OCI-LY1 (cell line): ENCODE data around the gene C1orf159.

Experiments
- EZH2 ChIP-seq: fragments of 200-600 bp; sonication (generic), shearing (Covaris generic); IDR thresholded peaks from 2 replicates; pipeline ENCODE4 v1.8.0; 2017; ENCODE audit warnings: borderline replicate concordance, mixed run types, mild to moderate bottlenecking, antibody characterized with exemption, low read length, moderate library complexity, mixed read lengths
- TF ChIP-seq, protein P1 (sequence below): fragments of 200-600 bp; sonication (generic), shearing (Covaris generic); IDR thresholded peaks from 2 replicates; pipeline ENCODE4 v1.5.1; 2017; ENCODE audit warnings: mild to moderate bottlenecking, antibody characterized with exemption, low read length, moderate library complexity, mixed read lengths

DNA sequence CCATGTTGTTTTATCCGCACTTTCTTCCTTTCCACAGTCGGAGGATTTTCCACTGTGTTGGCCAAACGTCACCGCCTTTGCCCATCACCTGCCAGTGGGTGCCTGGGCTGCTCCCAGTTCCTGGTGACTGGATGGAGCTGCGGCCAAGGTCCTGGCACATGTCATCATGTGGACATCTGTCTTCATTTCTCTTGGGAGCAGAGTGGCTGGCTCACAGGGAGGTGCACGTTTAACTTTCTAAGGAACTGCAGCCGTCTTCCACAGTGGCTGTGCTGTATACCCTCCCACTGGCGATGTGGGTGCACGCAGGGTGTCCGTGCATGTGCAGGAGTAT is 22.3 kb downstream of the C1orf159 start:
- TF ChIP-seq, protein P1, sequence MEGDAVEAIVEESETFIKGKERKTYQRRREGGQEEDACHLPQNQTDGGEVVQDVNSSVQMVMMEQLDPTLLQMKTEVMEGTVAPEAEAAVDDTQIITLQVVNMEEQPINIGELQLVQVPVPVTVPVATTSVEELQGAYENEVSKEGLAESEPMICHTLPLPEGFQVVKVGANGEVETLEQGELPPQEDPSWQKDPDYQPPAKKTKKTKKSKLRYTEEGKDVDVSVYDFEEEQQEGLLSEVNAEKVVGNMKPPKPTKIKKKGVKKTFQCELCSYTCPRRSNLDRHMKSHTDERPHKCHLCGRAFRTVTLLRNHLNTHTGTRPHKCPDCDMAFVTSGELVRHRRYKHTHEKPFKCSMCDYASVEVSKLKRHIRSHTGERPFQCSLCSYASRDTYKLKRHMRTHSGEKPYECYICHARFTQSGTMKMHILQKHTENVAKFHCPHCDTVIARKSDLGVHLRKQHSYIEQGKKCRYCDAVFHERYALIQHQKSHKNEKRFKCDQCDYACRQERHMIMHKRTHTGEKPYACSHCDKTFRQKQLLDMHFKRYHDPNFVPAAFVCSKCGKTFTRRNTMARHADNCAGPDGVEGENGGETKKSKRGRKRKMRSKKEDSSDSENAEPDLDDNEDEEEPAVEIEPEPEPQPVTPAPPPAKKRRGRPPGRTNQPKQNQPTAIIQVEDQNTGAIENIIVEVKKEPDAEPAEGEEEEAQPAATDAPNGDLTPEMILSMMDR = no peak
- TF ChIP-seq EZH2 = no peak
